ENCODE measurements around the gene PUS1. TPM values are rescaled to one million over a fixed set of nuclear protein-coding genes. Genes with fewer than 3 reads are reported as not detected.

PUS1 gene
- total and polyA plus RNA-seq, 9 of the 15 experiments (the other 6 are each of a cell fraction or from before 2014, with no cell fraction given): 1.9 to 90.8 (median 30.0) TPM

DNA sequence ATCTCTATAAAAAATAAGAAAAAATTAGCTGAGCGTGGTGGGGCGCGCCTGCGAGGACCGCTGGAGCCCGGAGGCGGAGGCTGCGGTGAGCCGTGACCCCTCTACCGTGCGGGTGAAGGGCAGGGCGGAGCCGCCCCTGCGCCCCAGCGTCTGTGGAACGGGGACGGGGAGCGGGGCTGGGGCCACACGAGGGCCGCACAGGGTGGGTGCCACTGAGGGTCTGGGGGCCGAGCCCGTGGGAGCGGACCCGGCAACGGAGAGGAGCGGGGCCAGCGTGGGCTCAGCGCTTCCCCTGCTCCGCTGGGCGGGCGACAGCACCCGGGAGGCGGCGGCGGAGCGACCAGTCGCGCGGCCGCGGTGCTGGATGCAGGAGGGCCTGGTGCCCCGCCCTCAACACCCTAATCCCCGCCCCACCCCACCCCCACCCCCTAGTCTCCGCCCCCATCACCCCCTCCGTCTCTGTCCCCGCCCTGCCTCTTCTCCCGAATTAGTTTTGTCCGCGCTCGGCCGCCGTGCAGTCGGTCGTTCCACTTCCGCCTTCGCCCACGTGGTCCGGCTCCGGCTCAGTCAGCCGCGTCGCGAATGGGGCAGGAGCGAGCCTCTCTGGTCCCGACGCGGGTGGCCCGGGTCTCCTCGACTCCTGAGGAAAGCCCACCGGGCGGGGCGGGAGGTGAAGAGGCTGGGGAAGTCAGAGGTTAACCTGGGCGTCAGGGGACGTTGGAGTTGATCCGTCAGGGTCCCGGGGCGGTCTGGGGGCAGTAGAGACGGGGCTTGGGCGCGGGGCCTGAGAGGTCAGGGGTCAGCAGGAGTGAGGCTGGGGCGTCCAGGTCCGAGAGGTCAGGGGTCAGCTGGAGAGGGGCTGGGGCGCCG, at the start of gene PUS1 (continued):
- TF ChIP-seq PYGO2 (tag; IDR thresholded peaks at IDR 0.05) (no peak), SMARCB1 (IDR thresholded peaks at IDR 0.05; ENCODE audit: insufficient read length, low read depth) (no peak), KLF1 (tag; IDR thresholded peaks at IDR 0.05) (no peak), ATF3 (IDR thresholded peaks at IDR 0.05) (no peak), ATF3 (CRISPR knock-in tag; conservative IDR thresholded peaks at IDR 0.05) (0 out of 2 replicates have a peak, but pooled peaks have one; percentile 10), CHCHD3 (CRISPR knock-in tag; IDR thresholded peaks at IDR 0.05) (no peak), PTTG1 (tag; IDR thresholded peaks at IDR 0.05; ENCODE audit: low read depth) (no peak), ZNF740 (CRISPR knock-in tag; IDR thresholded peaks at IDR 0.05) (no peak), ZNF740 (tag; IDR thresholded peaks at IDR 0.05) (no peak; a peak in 1 of 4 replicates), ZNF134 (CRISPR knock-in tag; conservative IDR thresholded peaks at IDR 0.05) (peak; percentile 79), U2AF2 (optimal IDR thresholded peaks at IDR 0.05; ENCODE audit: low read depth, low read length) (no peak), ZBTB17 (CRISPR knock-in tag; IDR thresholded peaks at IDR 0.05) (no peak), ETS2 (tag; IDR thresholded peaks at IDR 0.05; ENCODE audit: borderline replicate concordance, poor library complexity, severe bottlenecking) (no peak), ZNF76 (CRISPR knock-in tag; IDR thresholded peaks at IDR 0.05; ENCODE audit: borderline replicate concordance) (no peak), MIER1 (IDR thresholded peaks at IDR 0.05; ENCODE audit: low read depth) (no peak), ZNF57 (CRISPR knock-in tag; IDR thresholded peaks at IDR 0.05) (no peak), XRCC4 (IDR thresholded peaks at IDR 0.05; ENCODE audit: extremely low read depth, insufficient read depth, insufficient read length) (no peak), HDAC2 (IDR thresholded peaks at IDR 0.05) (peak; percentile 93), SNRNP70 (optimal IDR thresholded peaks at IDR 0.05; ENCODE audit: low read depth, low read length) (no peak), FUS (optimal IDR thresholded peaks at IDR 0.05; ENCODE audit: low read depth, low read length) (no peak), HEY1 (CRISPR knock-in tag; IDR thresholded peaks at IDR 0.05; ENCODE audit: borderline replicate concordance) (no peak), CHD1 (IDR thresholded peaks at IDR 0.05; ENCODE audit: low read length) (no peak), SPI1 (IDR thresholded peaks at IDR 0.05; ENCODE audit: borderline replicate concordance, low read depth, low read length) (peak; percentile 84), TGIF2 (CRISPR knock-in tag; IDR thresholded peaks at IDR 0.05) (no peak), E2F4 (CRISPR knock-in tag; IDR thresholded peaks at IDR 0.05; ENCODE audit: low read depth) (peak; percentile 87; the same call in 1 of the 2 replicates), FOXJ3 (CRISPR knock-in tag; IDR thresholded peaks at IDR 0.05) (no peak), MTA2 (IDR thresholded peaks at IDR 0.05; ENCODE audit: low read depth) (no peak)
